ENCODE results near the gene MN1.

MN1 gene

DNA sequence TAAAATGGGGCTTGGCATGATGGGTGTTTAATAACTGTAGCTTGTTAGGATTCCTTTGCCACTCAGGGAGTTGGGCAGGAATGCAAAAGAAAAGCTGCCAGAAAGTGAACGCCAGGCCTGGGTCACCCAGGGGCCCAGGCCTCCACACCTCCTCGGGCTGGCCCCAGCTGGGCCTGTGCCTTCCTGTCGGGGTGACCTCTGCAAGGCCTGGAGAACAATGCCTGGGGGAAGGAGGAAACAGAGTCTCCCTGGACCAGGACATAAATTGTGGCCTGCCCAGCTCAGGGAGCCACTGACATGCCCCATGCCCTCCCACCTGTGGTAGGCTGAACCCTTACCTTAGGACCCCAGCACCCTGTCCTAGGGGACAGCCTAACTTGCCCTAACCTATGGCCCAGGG lies 21.9 kb downstream of the MN1 start:
- H3K27ac ChIP-seq (replicated peaks), result no peak overlapping the region
- no peak for TF ChIP-seq POLR2AphosphoS5 (IDR thresholded peaks at IDR 0.05; ENCODE audit: low read depth)
- TF ChIP-seq, protein P1, sequence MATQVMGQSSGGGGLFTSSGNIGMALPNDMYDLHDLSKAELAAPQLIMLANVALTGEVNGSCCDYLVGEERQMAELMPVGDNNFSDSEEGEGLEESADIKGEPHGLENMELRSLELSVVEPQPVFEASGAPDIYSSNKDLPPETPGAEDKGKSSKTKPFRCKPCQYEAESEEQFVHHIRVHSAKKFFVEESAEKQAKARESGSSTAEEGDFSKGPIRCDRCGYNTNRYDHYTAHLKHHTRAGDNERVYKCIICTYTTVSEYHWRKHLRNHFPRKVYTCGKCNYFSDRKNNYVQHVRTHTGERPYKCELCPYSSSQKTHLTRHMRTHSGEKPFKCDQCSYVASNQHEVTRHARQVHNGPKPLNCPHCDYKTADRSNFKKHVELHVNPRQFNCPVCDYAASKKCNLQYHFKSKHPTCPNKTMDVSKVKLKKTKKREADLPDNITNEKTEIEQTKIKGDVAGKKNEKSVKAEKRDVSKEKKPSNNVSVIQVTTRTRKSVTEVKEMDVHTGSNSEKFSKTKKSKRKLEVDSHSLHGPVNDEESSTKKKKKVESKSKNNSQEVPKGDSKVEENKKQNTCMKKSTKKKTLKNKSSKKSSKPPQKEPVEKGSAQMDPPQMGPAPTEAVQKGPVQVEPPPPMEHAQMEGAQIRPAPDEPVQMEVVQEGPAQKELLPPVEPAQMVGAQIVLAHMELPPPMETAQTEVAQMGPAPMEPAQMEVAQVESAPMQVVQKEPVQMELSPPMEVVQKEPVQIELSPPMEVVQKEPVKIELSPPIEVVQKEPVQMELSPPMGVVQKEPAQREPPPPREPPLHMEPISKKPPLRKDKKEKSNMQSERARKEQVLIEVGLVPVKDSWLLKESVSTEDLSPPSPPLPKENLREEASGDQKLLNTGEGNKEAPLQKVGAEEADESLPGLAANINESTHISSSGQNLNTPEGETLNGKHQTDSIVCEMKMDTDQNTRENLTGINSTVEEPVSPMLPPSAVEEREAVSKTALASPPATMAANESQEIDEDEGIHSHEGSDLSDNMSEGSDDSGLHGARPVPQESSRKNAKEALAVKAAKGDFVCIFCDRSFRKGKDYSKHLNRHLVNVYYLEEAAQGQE (IDR thresholded peaks at IDR 0.05; ENCODE audit: insufficient replicate concordance, low read depth), result no peak
- no peak for TF ChIP-seq SPI1 (IDR thresholded peaks at IDR 0.05; ENCODE audit: borderline replicate concordance, low read depth)
- TF ChIP-seq, protein P2, sequence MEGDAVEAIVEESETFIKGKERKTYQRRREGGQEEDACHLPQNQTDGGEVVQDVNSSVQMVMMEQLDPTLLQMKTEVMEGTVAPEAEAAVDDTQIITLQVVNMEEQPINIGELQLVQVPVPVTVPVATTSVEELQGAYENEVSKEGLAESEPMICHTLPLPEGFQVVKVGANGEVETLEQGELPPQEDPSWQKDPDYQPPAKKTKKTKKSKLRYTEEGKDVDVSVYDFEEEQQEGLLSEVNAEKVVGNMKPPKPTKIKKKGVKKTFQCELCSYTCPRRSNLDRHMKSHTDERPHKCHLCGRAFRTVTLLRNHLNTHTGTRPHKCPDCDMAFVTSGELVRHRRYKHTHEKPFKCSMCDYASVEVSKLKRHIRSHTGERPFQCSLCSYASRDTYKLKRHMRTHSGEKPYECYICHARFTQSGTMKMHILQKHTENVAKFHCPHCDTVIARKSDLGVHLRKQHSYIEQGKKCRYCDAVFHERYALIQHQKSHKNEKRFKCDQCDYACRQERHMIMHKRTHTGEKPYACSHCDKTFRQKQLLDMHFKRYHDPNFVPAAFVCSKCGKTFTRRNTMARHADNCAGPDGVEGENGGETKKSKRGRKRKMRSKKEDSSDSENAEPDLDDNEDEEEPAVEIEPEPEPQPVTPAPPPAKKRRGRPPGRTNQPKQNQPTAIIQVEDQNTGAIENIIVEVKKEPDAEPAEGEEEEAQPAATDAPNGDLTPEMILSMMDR (IDR thresholded peaks at IDR 0.05; ENCODE audit: insufficient read depth, low read length), result no peak
- TF ChIP-seq GABPA (IDR thresholded peaks at IDR 0.05; ENCODE audit: low read depth), result no peak
- H3K4me3 ChIP-seq (replicated peaks; ENCODE audit: insufficient read depth, low read length), result no peak overlapping the region
- no peaks in the 10 kb centered on the region for H3K27me3 ChIP-seq (ENCODE audit: insufficient read depth, poor library complexity, severe bottlenecking)
- DNase-seq (ENCODE audit: low read depth in 1 of 2, low spot score in 1 of 2), result no peak

DNA sequence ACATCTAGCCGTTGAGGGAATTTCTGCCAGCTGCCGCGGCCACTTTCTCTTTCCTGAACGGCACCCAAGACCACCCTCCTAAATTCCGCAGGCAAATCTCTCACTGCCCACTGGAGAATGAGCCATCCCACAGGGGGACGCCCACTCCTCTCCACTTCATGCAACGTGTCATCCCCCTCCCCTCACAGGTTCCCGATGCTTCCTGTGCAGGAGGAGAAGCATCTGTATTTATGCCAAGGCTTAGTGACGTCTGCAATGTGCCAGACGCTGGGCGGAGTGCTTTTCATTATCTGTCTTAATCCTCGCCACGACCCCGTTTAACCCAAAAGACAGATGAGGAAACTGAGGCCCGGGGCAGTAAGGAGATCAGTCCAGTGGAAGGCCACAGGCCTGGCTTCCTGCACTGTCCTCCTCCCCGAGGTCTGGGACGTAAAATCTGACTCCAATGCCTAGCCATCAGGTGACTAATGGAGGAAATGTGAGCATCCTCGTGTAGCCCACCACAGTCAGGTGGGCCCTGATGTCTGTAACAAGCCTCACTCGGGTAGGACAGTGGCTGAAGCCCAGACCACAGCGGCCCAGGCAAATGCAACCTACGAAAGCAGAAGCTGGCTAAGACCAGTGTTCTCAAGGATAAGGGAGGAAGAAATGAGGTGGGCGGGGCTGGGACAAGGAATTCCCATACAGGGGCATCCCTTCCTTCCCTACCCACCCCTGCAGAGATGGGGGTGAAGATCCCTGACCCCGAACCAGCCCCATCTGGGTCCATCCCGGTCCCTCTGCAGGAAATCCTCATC lies 23.1 kb downstream of the MN1 start:
- no peak for DNase-seq (ENCODE audit: low read depth in 1 of 2, low spot score in 1 of 2)
- TF ChIP-seq, protein P1 (IDR thresholded peaks at IDR 0.05; ENCODE audit: insufficient replicate concordance, low read depth), result no peak
- TF ChIP-seq, protein P2 (IDR thresholded peaks at IDR 0.05; ENCODE audit: insufficient read depth, low read length), result no peak
- no peak for TF ChIP-seq SPI1 (IDR thresholded peaks at IDR 0.05; ENCODE audit: borderline replicate concordance, low read depth)
- no peak for TF ChIP-seq GABPA (IDR thresholded peaks at IDR 0.05; ENCODE audit: low read depth)
- no peak for TF ChIP-seq POLR2AphosphoS5 (IDR thresholded peaks at IDR 0.05; ENCODE audit: low read depth)
- H3K27ac ChIP-seq (replicated peaks), result no peak overlapping the region
- H3K4me3 ChIP-seq (replicated peaks; ENCODE audit: insufficient read depth, low read length), result no peak overlapping the region
- H3K27me3 ChIP-seq (ENCODE audit: insufficient read depth, poor library complexity, severe bottlenecking), result no peaks in the 10 kb centered on the region

DNA sequence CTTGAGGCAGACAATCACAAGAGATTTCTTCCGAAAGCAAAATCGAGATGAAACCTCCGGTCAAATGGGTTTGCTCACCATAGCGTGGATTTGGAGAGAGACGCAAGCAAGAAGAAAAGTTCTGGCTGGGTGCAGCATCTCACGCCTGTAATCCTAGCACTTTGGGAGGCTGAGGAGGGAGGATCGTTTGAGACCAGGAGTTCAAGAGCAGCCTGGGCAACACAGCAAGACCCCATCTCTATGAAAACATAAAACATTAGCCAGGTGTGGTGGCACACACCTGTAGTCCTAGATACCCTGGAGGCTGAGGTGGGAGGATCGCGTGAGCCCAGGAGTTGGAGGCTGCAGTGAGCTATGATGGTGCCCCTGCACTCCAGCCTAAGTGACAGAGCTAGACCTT lies 24.4 kb downstream of the MN1 start:
- TF ChIP-seq, protein P1 (IDR thresholded peaks at IDR 0.05; ENCODE audit: insufficient replicate concordance, low read depth), result no peak
- TF ChIP-seq GABPA (IDR thresholded peaks at IDR 0.05; ENCODE audit: low read depth), result no peak
- TF ChIP-seq SPI1 (IDR thresholded peaks at IDR 0.05; ENCODE audit: borderline replicate concordance, low read depth), result no peak
- TF ChIP-seq, protein P2 (IDR thresholded peaks at IDR 0.05; ENCODE audit: insufficient read depth, low read length), result no peak
- no peak for TF ChIP-seq POLR2AphosphoS5 (IDR thresholded peaks at IDR 0.05; ENCODE audit: low read depth)
- Histone ChIP-seq H3K4me3 (replicated peaks; ENCODE audit: insufficient read depth, low read length) (no peak overlapping the region), H3K27ac (replicated peaks) (no peak overlapping the region), H3K27me3 (ENCODE audit: insufficient read depth, poor library complexity, severe bottlenecking) (no peaks in the 10 kb centered on the region)
- no peak for DNase-seq (ENCODE audit: low read depth in 1 of 2, low spot score in 1 of 2)
